ENCODE measurements around the gene MALRD1.

Gene MALRD1

GRCh38 chr10:19048489-19048888 is at the start of gene MALRD1:
MALRD1 (plus strand) TSS chr10:19048801; CDS start chr10:19048939, 138 bp downstream.
- no peak for DNase-seq

- no peak for DNase-seq
These were observed 45.3 kb upstream of the MALRD1 start for GRCh38 chr10:19003341-19003740.

GRCh38 chr10:19012111-19012510 is 36.5 kb upstream of the MALRD1 start:
- no peak for DNase-seq

- no peak for DNase-seq
These were observed 34.6 kb upstream of the MALRD1 start for GRCh38 chr10:19014034-19014433.

- no peak for DNase-seq
These were observed 34.1 kb upstream of the MALRD1 start for GRCh38 chr10:19014498-19014897.

- DNase-seq = no peak
These were observed 31.3 kb upstream of the MALRD1 start for GRCh38 chr10:19017116-19017890.

- no peak for DNase-seq
These were observed 27.4 kb upstream of the MALRD1 start for GRCh38 chr10:19021162-19021561.

- DNase-seq = no peak
These were observed 24.0 kb upstream of the MALRD1 start for GRCh38 chr10:19024611-19025010.

- no peak for DNase-seq
These were observed 16.8 kb upstream of the MALRD1 start for GRCh38 chr10:19031763-19032162.

- DNase-seq = no peak
These were observed 14.9 kb upstream of the MALRD1 start for GRCh38 chr10:19033741-19034140.

- DNase-seq = no peak
These were observed 7.4 kb upstream of the MALRD1 start for GRCh38 chr10:19041171-19041570.

GRCh38 chr10:19043431-19043830 is 5.2 kb upstream of the MALRD1 start:
- no peak for DNase-seq

GRCh38 chr10:19046679-19047078 is 1.9 kb upstream of the MALRD1 start:
- no peak for DNase-seq

- no peak for DNase-seq
These were observed 290 bp downstream of the MALRD1 start for GRCh38 chr10:19048891-19049290.

- DNase-seq = no peak
These were observed 966 bp downstream of the MALRD1 start for GRCh38 chr10:19049567-19049966.

- no peak for DNase-seq
These were observed 5.8 kb downstream of the MALRD1 start for GRCh38 chr10:19054289-19054835.

- no peak for DNase-seq
These were observed 9.4 kb downstream of the MALRD1 start for GRCh38 chr10:19058046-19058445.

GRCh38 chr10:19063986-19064385 is 15.4 kb downstream of the MALRD1 start:
- DNase-seq = no peak

GRCh38 chr10:19071946-19072345 is 23.3 kb downstream of the MALRD1 start:
- no peak for DNase-seq

- DNase-seq = no peak
These were observed 28.7 kb downstream of the MALRD1 start for GRCh38 chr10:19077276-19077675.

- DNase-seq = no peak
These were observed 48.0 kb downstream of the MALRD1 start for GRCh38 chr10:19096501-19097073.

GRCh38 chr10:19097151-19097550 is 48.5 kb downstream of the MALRD1 start:
- no peak for DNase-seq

- no peak for DNase-seq
These were observed 50.2 kb downstream of the MALRD1 start for GRCh38 chr10:19098803-19099202.

- no peak for DNase-seq
These were observed 58.8 kb downstream of the MALRD1 start for GRCh38 chr10:19107406-19107805.

Measured in stimulated activated CD4-positive, alpha-beta T cell treated with anti-CD3 and anti-CD28 coated beads, Interleukin-4, amount 100 ng/mL, for 4 hours (primary cell).